Transverse colon (tissue), 4 donors: ENCODE measurements around the gene SPP1. TPM values are rescaled to one million over a fixed set of nuclear protein-coding genes. Genes with fewer than 3 reads are reported as not detected.

Source experiments
- DNase-seq: peaks from one replicate; pipeline ENCODE4 v3.0.0-alpha.2; 2019
- H3K27ac ChIP-seq, 4 donors: fragments of 200-600 bp; sonication (generic); 2 replicates each; pipeline ENCODE4 v1.5.1; 2016 to 2018; ENCODE audit warnings: inconsistent platforms in 4 of 4
- H3K27me3 ChIP-seq: fragments of 200-600 bp; sonication (generic); 2 replicates; pipeline ENCODE4 v1.5.1; 2017; ENCODE audit warnings: inconsistent platforms
- H3K36me3 ChIP-seq, 4 donors: fragments of 200-600 bp; sonication (generic); 2 replicates each; pipeline ENCODE4 v1.5.1; 2017 to 2019; ENCODE audit warnings: inconsistent platforms in 4 of 4
- H3K4me1 ChIP-seq, 4 donors: fragments of 200-600 bp; sonication (generic); 2 replicates each; pipeline ENCODE4 v1.5.1; 2017 to 2020; ENCODE audit warnings: inconsistent platforms in 4 of 4
- H3K4me3 ChIP-seq, 4 donors: fragments of 200-600 bp; sonication (generic); 1 replicate in 1 of 4; 2 replicates in 3 of 4; pipeline versions ENCODE4 v1.5.1 to v1.6.1; 2017 to 2019; ENCODE audit warnings: inconsistent platforms in 4 of 4
- H3K9me3 ChIP-seq, 2 donors: fragments of 200-600 bp; sonication (generic); 2 replicates each; pipeline ENCODE4 v1.5.1; 2017 to 2019; ENCODE audit warnings: inconsistent platforms in 2 of 2
- EP300 ChIP-seq: sonication (generic); formaldehyde crosslinking; IDR thresholded peaks from one replicate; pipeline ENCODE4 v1.6.1; 2017; ENCODE audit warnings: antibody characterized with exemption, low read depth
- POLR2A ChIP-seq: fragments of 450-650 bp; IDR thresholded peaks from one replicate; pipeline ENCODE4 v1.6.1; 2016; ENCODE audit warnings: antibody characterized with exemption, mild to moderate bottlenecking, moderate library complexity
- POLR2AphosphoS5 ChIP-seq, 3 donors: sonication (generic); formaldehyde crosslinking; IDR thresholded peaks; one replicate each; pipeline ENCODE4 v1.6.1; 2016; ENCODE audit warnings: antibody characterized with exemption in 3 of 3
- WGBS, 2 donors: methylation state at CpG; one replicate each; pipeline ENCODE4 v1.1.5; 2018; ENCODE audit warnings: low coverage in 1 of 2; 5-methylcytosine and 5-hydroxymethylcytosine counted together
- in situ Hi-C, 4 donors: fragments of 200-750 bp; cut with MboI; loops; one replicate each; pipeline versions ENCODE4 v1.15.0 to v1.15.1; 2017; ENCODE audit warnings: low sequenced_read_pairs in 3 of 4, low pct_ligation_motif_present in 1 of 4, low pct_unique_long_range_greater_than_20kb in 1 of 4
- intact Hi-C: fragments of 100-400 bp; cut with DNase I; formaldehyde crosslinking; loops from one replicate; pipeline ENCODE4 v1.15.1; 2023; ENCODE audit warnings: low total_unique reads
- total RNA-seq, 4 donors: library from RNA; depleted of rRNA; stranded (reverse); fragments of >200 nt; gene quantifications; one replicate each; pipeline ENCODE4 v1.1.0, GENCODE V29; 2016
- TF ChIP-seq, protein P1 (sequence below), 5 experiments: fragments of 200-600 bp in 3 of 5; fragments of 450-650 bp in 2 of 5; sonication (generic) in 3 of 5; IDR thresholded peaks; 1 replicate in 2 of 5; 2 replicates in 3 of 5; pipeline ENCODE4 v1.5.1; 2016 to 2017; ENCODE audit warnings: antibody characterized with exemption in 5 of 5, inconsistent platforms in 3 of 5, mild to moderate bottlenecking in 2 of 5, moderate library complexity in 1 of 5

Gene SPP1
- total RNA-seq, 4 donors from 2014 or later, result 5.6 to 23.5 (median 13.7) TPM

- Histone ChIP-seq H3K36me3 (no peaks in the 10 kb centered on the region), H3K27me3 (no peaks in the 10 kb centered on the region), H3K27ac (peak overlapping the region in 2 of 4 donors; percentile 58 to 60), H3K4me1 (peaks cover 0 to 46% (median 21%) of the 10 kb centered on the region in 4 donors), H3K9me3 (no peaks in the 10 kb centered on the region), H3K4me3 (no peak overlapping the region)
- 69 to 85% methylated on average over 3 to 5 of the region's 5 CpGs for WGBS, 2 donors
- no peak for DNase-seq
- TF ChIP-seq POLR2AphosphoS5 (IDR thresholded peaks at IDR 0.05) (no peak), POLR2A (no peak), EP300 (no peak)
- TF ChIP-seq, protein P1, sequence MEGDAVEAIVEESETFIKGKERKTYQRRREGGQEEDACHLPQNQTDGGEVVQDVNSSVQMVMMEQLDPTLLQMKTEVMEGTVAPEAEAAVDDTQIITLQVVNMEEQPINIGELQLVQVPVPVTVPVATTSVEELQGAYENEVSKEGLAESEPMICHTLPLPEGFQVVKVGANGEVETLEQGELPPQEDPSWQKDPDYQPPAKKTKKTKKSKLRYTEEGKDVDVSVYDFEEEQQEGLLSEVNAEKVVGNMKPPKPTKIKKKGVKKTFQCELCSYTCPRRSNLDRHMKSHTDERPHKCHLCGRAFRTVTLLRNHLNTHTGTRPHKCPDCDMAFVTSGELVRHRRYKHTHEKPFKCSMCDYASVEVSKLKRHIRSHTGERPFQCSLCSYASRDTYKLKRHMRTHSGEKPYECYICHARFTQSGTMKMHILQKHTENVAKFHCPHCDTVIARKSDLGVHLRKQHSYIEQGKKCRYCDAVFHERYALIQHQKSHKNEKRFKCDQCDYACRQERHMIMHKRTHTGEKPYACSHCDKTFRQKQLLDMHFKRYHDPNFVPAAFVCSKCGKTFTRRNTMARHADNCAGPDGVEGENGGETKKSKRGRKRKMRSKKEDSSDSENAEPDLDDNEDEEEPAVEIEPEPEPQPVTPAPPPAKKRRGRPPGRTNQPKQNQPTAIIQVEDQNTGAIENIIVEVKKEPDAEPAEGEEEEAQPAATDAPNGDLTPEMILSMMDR (IDR thresholded peaks at IDR 0.05), result no peak
- in situ Hi-C loops, result loop anchor here in 1 of 4 donors (10.0 kb wide), 1 partner anchor 475 kb away; no protein-coding TSS in a partner anchor
- intact Hi-C loops, result no loop called here
These were observed 34.4 kb downstream of the SPP1 start for GRCh38 chr4:88009871-88010270.

DNA sequence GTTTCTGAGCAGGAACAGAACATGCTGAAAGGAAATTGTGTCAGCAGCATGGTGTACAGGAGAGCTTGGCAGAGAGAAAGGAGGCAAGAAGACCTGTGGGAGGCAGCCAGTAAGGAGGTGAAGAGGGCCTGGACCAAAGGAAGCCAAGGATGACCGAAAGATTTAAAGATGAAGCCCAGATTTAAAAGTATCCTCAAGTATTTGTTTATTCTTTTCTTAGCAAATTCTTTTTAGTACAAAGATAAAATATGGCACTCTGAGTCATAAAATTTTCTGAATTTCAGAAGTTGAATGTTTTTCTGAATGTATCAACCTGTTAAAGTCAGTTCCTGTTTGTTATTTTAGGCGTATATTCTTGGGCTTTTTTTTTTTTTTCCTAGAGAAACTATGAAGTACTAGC is 35.5 kb downstream of the SPP1 start:
- peak overlapping the region; percentile 24 to 60 (median 42) for H3K27ac ChIP-seq
- peaks cover 0 to 49% (median 20%) of the 10 kb centered on the region in 4 donors for H3K4me1 ChIP-seq
- no peaks in the 10 kb centered on the region for H3K27me3 ChIP-seq
- WGBS, 2 donors, result 45 to 52% methylated on average over 2 of the region's 2 CpGs
- in situ Hi-C loops (loop anchor here in 1 of 4 donors (10.0 kb wide), 1 partner anchor 476 kb away; no protein-coding TSS in a partner anchor), intact Hi-C loops (no loop called here)
- H3K36me3 ChIP-seq, result no peaks in the 10 kb centered on the region
- H3K9me3 ChIP-seq, result no peaks in the 10 kb centered on the region
- H3K4me3 ChIP-seq, result peak overlapping the region in 1 of 4 donors; percentile 4
- no peak for DNase-seq
- no peak for TF ChIP-seq POLR2AphosphoS5 (IDR thresholded peaks at IDR 0.05)
- TF ChIP-seq, protein P1 (IDR thresholded peaks at IDR 0.05), result no peak
- TF ChIP-seq POLR2A, result no peak
- TF ChIP-seq EP300, result no peak

GRCh38 chr4:88012647-88013046 is 37.1 kb downstream of the SPP1 start:
- in situ Hi-C loops (loop anchor here in 1 of 4 donors (10.0 kb wide), 1 partner anchor 478 kb away; no protein-coding TSS in a partner anchor), intact Hi-C loops (no loop called here)
- no peak for DNase-seq
- Histone ChIP-seq H3K36me3 (no peaks in the 10 kb centered on the region), H3K27me3 (no peaks in the 10 kb centered on the region), H3K9me3 (no peaks in the 10 kb centered on the region), H3K4me3 (no peak overlapping the region), H3K4me1 (peaks cover 5 to 60% (median 20%) of the 10 kb centered on the region in 4 donors), H3K27ac (peak overlapping the region in 1 of 4 donors; percentile 58)
- TF ChIP-seq EP300, result no peak
- no peak for TF ChIP-seq POLR2A
- TF ChIP-seq, protein P1 (IDR thresholded peaks at IDR 0.05), result no peak
- TF ChIP-seq POLR2AphosphoS5 (IDR thresholded peaks at IDR 0.05), result no peak
- WGBS, 2 donors, result 69 to 71% methylated on average over 3 of the region's 3 CpGs

GRCh38 chr4:88014386-88014905 is 38.9 kb downstream of the SPP1 start:
- TF ChIP-seq EP300 (no peak), POLR2AphosphoS5 (IDR thresholded peaks at IDR 0.05) (no peak), POLR2A (no peak)
- TF ChIP-seq, protein P1 (IDR thresholded peaks at IDR 0.05), result no peak
- Histone ChIP-seq H3K27me3 (no peaks in the 10 kb centered on the region), H3K9me3 (no peaks in the 10 kb centered on the region), H3K27ac (peak overlapping the region in 2 of 4 donors; percentile 8 to 84), H3K4me3 (no peak overlapping the region), H3K36me3 (no peaks in the 10 kb centered on the region), H3K4me1 (peaks cover 5 to 59% (median 20%) of the 10 kb centered on the region in 4 donors)
- no peak for DNase-seq
- 86 to 100% methylated on average over 3 of the region's 3 CpGs for WGBS, 2 donors
- in situ Hi-C loops (loop anchor here in 1 of 4 donors (10.0 kb wide), 1 partner anchor 480 kb away; no protein-coding TSS in a partner anchor), intact Hi-C loops (no loop called here)
